DOHH2 (cell line): ENCODE results near the gene FCRL5.

ENCODE experiments used
- EZH2phosphoT487 ChIP-seq: fragments of 200-600 bp; sonication (generic); IDR thresholded peaks from 2 replicates; pipeline ENCODE4 v1.6.1; 2017; ENCODE audit warnings: borderline replicate concordance, mild to moderate bottlenecking, antibody characterized with exemption, low read length, moderate library complexity, mixed read lengths
- TF ChIP-seq, protein P1 (sequence below): fragments of 200-600 bp; sonication (generic); IDR thresholded peaks from one replicate; pipeline ENCODE4 v1.5.1; 2014; ENCODE audit warnings: antibody characterized with exemption, mild to moderate bottlenecking, low read depth, low read length; ENCODE audit not compliant: poor library complexity, severe bottlenecking

- TF ChIP-seq EZH2phosphoT487: no peak
- TF ChIP-seq, protein P1, sequence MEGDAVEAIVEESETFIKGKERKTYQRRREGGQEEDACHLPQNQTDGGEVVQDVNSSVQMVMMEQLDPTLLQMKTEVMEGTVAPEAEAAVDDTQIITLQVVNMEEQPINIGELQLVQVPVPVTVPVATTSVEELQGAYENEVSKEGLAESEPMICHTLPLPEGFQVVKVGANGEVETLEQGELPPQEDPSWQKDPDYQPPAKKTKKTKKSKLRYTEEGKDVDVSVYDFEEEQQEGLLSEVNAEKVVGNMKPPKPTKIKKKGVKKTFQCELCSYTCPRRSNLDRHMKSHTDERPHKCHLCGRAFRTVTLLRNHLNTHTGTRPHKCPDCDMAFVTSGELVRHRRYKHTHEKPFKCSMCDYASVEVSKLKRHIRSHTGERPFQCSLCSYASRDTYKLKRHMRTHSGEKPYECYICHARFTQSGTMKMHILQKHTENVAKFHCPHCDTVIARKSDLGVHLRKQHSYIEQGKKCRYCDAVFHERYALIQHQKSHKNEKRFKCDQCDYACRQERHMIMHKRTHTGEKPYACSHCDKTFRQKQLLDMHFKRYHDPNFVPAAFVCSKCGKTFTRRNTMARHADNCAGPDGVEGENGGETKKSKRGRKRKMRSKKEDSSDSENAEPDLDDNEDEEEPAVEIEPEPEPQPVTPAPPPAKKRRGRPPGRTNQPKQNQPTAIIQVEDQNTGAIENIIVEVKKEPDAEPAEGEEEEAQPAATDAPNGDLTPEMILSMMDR: no peak
Measured at GRCh38 chr1:157562515-157562914, 10.2 kb upstream of the FCRL5 start.
